Testis (tissue), 3 donors: ENCODE measurements around the gene LSP1. TPM values are rescaled to one million over a fixed set of nuclear protein-coding genes. Genes with fewer than 3 reads are reported as not detected.

Source experiments
- DNase-seq: peaks from one replicate; pipeline ENCODE4 v3.0.0-alpha.2; 2019
- H3K27ac ChIP-seq, 2 donors: fragments of 200-600 bp; sonication (generic); one replicate each; pipeline ENCODE4 v1.5.1; 2019
- H3K27me3 ChIP-seq: fragments of 200-600 bp; sonication (generic); one replicate; pipeline ENCODE4 v1.5.1; 2019
- H3K36me3 ChIP-seq: fragments of 200-600 bp; sonication (generic); one replicate; pipeline ENCODE4 v1.5.1; 2017; ENCODE audit warnings: low read depth; ENCODE audit errors: missing control alignments
- H3K4me1 ChIP-seq: fragments of 200-600 bp; sonication (generic); one replicate; pipeline ENCODE4 v1.5.1; 2019
- H3K4me3 ChIP-seq, 2 donors: fragments of 200-600 bp; sonication (generic); one replicate each; pipeline ENCODE4 v1.5.1; 2017 to 2019
- H3K9me3 ChIP-seq: fragments of 200-600 bp; sonication (generic); one replicate; pipeline ENCODE4 v1.5.1; 2017
- CTCF ChIP-seq, 3 experiments: fragments of 450-650 bp in 2 of 3; fragments of 200-600 bp in 1 of 3; sonication (generic) in 1 of 3; IDR thresholded peaks; one replicate each; pipeline ENCODE4 v1.5.1; 2016 to 2019; ENCODE audit warnings: antibody characterized with exemption in 3 of 3, mild to moderate bottlenecking in 2 of 3, moderate library complexity in 1 of 3
- POLR2A ChIP-seq: fragments of 450-650 bp; IDR thresholded peaks from one replicate; pipeline ENCODE4 v1.6.1; 2017; ENCODE audit warnings: antibody characterized with exemption, mild to moderate bottlenecking, moderate library complexity
- WGBS, 2 donors: methylation state at CpG; one replicate each; pipeline ENCODE4 v1.1.5; 2018; 5-methylcytosine and 5-hydroxymethylcytosine counted together
- intact Hi-C: fragments of 100-400 bp; cut with DNase I; formaldehyde crosslinking; loops from one replicate; pipeline ENCODE4 v1.15.1; 2023; ENCODE audit warnings: low total_unique reads
- polyA plus RNA-seq: library from polyadenylated mRNA; stranded (reverse); fragments of 350-450 nt; fragmentation: Illumina TruSeq; extraction: RNeasy Lipid Tissue Mini Kit (QIAGEN cat#74804); gene quantifications from one replicate; pipeline ENCODE4 v1.2.3, GENCODE V29; 2014; ENCODE audit warnings: low read depth, low replicate concordance; ENCODE audit not compliant: insufficient read depth
- total RNA-seq, 2 donors: library from RNA; depleted of rRNA; stranded (reverse); fragments of >200 nt; gene quantifications; one replicate each; pipeline ENCODE4 v1.2.3, GENCODE V29; 2016

The LSP1 gene
- total and polyA plus RNA-seq, 3 donors from 2014 or later, result 13.0 to 50.1 (median 19.9) TPM

GRCh38 chr11:1860108-1860507 lies 7.2 kb downstream of the LSP1 start:
- 89 to 100% methylated on average over 1 of the region's 1 CpG for WGBS, 2 donors
- no peak for TF ChIP-seq POLR2A
- TF ChIP-seq CTCF (IDR thresholded peaks at IDR 0.05), result no peak
- intact Hi-C loops, result no loop called here

GRCh38 chr11:1861435-1862411 lies 8.8 kb downstream of the LSP1 start:
- no peaks in the 10 kb centered on the region for H3K9me3 ChIP-seq
- H3K4me1 ChIP-seq, result peaks cover 21% of the 10 kb centered on the region
- H3K27ac ChIP-seq, result no peak overlapping the region
- TF ChIP-seq CTCF (IDR thresholded peaks at IDR 0.05) (no peak), POLR2A (no peak)
- no peaks in the 10 kb centered on the region for H3K27me3 ChIP-seq
- no peak overlapping the region for H3K4me3 ChIP-seq
- WGBS, 2 donors, result 85 to 93% methylated on average over 4 of the region's 4 CpGs
- no peaks in the 10 kb centered on the region for H3K36me3 ChIP-seq
- DNase-seq, result no peak
- intact Hi-C loops, result no loop called here

More at GRCh38 chr11:1860108-1860507, 7.2 kb downstream of the LSP1 start:
- no peak for DNase-seq
- no peak overlapping the region for H3K27ac ChIP-seq
- H3K9me3 ChIP-seq, result no peaks in the 10 kb centered on the region
- peaks cover 21% of the 10 kb centered on the region for H3K4me1 ChIP-seq
- no peaks in the 10 kb centered on the region for H3K27me3 ChIP-seq
- no peak overlapping the region for H3K4me3 ChIP-seq
- no peaks in the 10 kb centered on the region for H3K36me3 ChIP-seq

GRCh38 chr11:1862588-1863351 lies 9.9 kb downstream of the LSP1 start:
- intact Hi-C loops, result no loop called here
- TF ChIP-seq POLR2A (no peak), CTCF (IDR thresholded peaks at IDR 0.05) (no peak)
- Histone ChIP-seq H3K27me3 (no peaks in the 10 kb centered on the region), H3K27ac (no peak overlapping the region), H3K4me3 (no peak overlapping the region), H3K36me3 (no peaks in the 10 kb centered on the region), H3K9me3 (no peaks in the 10 kb centered on the region), H3K4me1 (peaks cover 21% of the 10 kb centered on the region)
- no peak for DNase-seq
- WGBS, 2 donors, result 86 to 98% methylated on average over 8 to 14 of the region's 14 CpGs

- H3K4me1 ChIP-seq, result peaks cover 21% of the 10 kb centered on the region
- intact Hi-C loops, result no loop called here
- WGBS, 2 donors, result 31 to 43% methylated on average over 19 to 27 of the region's 27 CpGs
Measured at GRCh38 chr11:1863352-1864216, 10.7 kb downstream of the LSP1 start.

More at GRCh38 chr11:1863352-1864216, 10.7 kb downstream of the LSP1 start:
- TF ChIP-seq CTCF (IDR thresholded peaks at IDR 0.05), result no peak
- no peak for TF ChIP-seq POLR2A
- H3K27me3 ChIP-seq, result no peaks in the 10 kb centered on the region
- H3K4me3 ChIP-seq, result no peak overlapping the region
- H3K36me3 ChIP-seq, result no peaks in the 10 kb centered on the region
- H3K27ac ChIP-seq, result peak overlapping the region; percentile 52 to 82
- H3K9me3 ChIP-seq, result no peaks in the 10 kb centered on the region
- peak; percentile 80 for DNase-seq
